GM23248 (cell line): ENCODE results near the gene CASK. TPM values are rescaled to one million over a fixed set of nuclear protein-coding genes. Genes with fewer than 3 reads are reported as not detected.

Experiments
- DNase-seq: peaks from one replicate; pipeline ENCODE4 v3.0.0-alpha.2; 2015
- H2AFZ ChIP-seq: fragments of 200-600 bp; sonication (generic); 2 replicates; pipeline ENCODE4 v1.6.1; 2016; ENCODE audit warnings: antibody characterized with exemption
- H3F3A ChIP-seq: fragments of 200-600 bp; sonication (generic); 2 replicates; pipeline ENCODE4 v1.6.1; 2016; ENCODE audit warnings: mild to moderate bottlenecking, antibody characterized with exemption, mixed run types; ENCODE audit not compliant: insufficient read depth
- H3K27ac ChIP-seq: fragments of 200-600 bp; sonication (generic); 2 replicates; pipeline ENCODE4 v1.5.1; 2016; ENCODE audit warnings: mild to moderate bottlenecking
- H3K27me3 ChIP-seq: fragments of 200-600 bp; sonication (generic); replicated peaks from 2 replicates; pipeline ENCODE4 v1.6.1; 2016; ENCODE audit warnings: mild to moderate bottlenecking; ENCODE audit not compliant: insufficient read depth
- H3K36me3 ChIP-seq: fragments of 200-600 bp; sonication (generic); 2 replicates; pipeline ENCODE4 v1.6.1; 2016; ENCODE audit warnings: low read depth, mild to moderate bottlenecking
- H3K4me1 ChIP-seq: fragments of 200-600 bp; sonication (generic); 2 replicates; pipeline ENCODE4 v1.6.1; 2016; ENCODE audit warnings: mild to moderate bottlenecking; ENCODE audit not compliant: insufficient read depth
- H3K4me2 ChIP-seq: fragments of 200-600 bp; sonication (generic); one replicate; pipeline ENCODE4 v1.6.1; 2016; ENCODE audit warnings: mild to moderate bottlenecking; ENCODE audit not compliant: unreplicated experiment
- H3K4me3 ChIP-seq: fragments of 200-600 bp; sonication (generic); 2 replicates; pipeline ENCODE4 v1.5.1; 2016; ENCODE audit warnings: mild to moderate bottlenecking
- H3K79me2 ChIP-seq: fragments of 200-600 bp; sonication (generic); 2 replicates; pipeline ENCODE4 v1.6.1; 2016; ENCODE audit warnings: mild to moderate bottlenecking; ENCODE audit not compliant: insufficient read depth
- H3K9ac ChIP-seq: fragments of 200-600 bp; sonication (generic); 2 replicates; pipeline ENCODE4 v1.6.1; 2016; ENCODE audit warnings: mild to moderate bottlenecking
- H3K9me2 ChIP-seq: fragments of 200-600 bp; sonication (generic); 2 replicates; pipeline ENCODE4 v1.6.1; 2016; ENCODE audit warnings: mixed run types, mild to moderate bottlenecking, moderate library complexity; ENCODE audit not compliant: insufficient read depth
- H3K9me3 ChIP-seq: fragments of 200-600 bp; sonication (generic); one replicate; pipeline ENCODE4 v1.6.1; 2017; ENCODE audit warnings: low read depth
- H4K20me1 ChIP-seq: fragments of 200-600 bp; sonication (generic); 2 replicates; pipeline ENCODE4 v1.6.0; 2016; ENCODE audit not compliant: insufficient read depth
- EZH2 ChIP-seq: fragments of 200-600 bp; sonication (generic); IDR thresholded peaks from 2 replicates; pipeline ENCODE4 v1.6.1; 2018; ENCODE audit warnings: antibody characterized with exemption, mild to moderate bottlenecking; ENCODE audit not compliant: insufficient read depth, poor library complexity, severe bottlenecking
- EZH2phosphoT487 ChIP-seq: fragments of 200-600 bp; sonication (generic); IDR thresholded peaks from 2 replicates; pipeline ENCODE4 v1.6.1; 2018; ENCODE audit warnings: antibody characterized with exemption, moderate library complexity, mild to moderate bottlenecking, low read depth; ENCODE audit not compliant: insufficient read depth
- WGBS, 2 experiments: methylation state at CpG; one replicate each; pipeline ENCODE4 v1.1.6; 2015 to 2017; ENCODE audit warnings: low lambda C conversion rate in 2 of 2, low coverage in 1 of 2; ENCODE audit errors: missing lambda C conversion rate in 2 of 2; 5-methylcytosine and 5-hydroxymethylcytosine counted together
- in situ Hi-C: fragments of 300-500 bp; cut with MboI; formaldehyde crosslinking; loops from 2 replicates; pipeline ENCODE4 v1.15.0; 2020
- polyA plus RNA-seq: library from polyadenylated mRNA; unstranded; fragments of >200 nt; fragmentation: Nextera tagmentation; extraction: Ambion mirVana; gene quantifications from 2 replicates; pipeline ENCODE4 v1.2.1, GENCODE V29; 2016
- total RNA-seq: library from RNA; depleted of rRNA; stranded (reverse); fragments of >200 nt; shearing (Covaris generic); gene quantifications from 2 replicates; pipeline ENCODE4 v1.2.3, GENCODE V29; 2014

Gene CASK
- total and polyA plus RNA-seq, 2 experiments from 2014 or later: 2.5 to 29.2 TPM

DNA sequence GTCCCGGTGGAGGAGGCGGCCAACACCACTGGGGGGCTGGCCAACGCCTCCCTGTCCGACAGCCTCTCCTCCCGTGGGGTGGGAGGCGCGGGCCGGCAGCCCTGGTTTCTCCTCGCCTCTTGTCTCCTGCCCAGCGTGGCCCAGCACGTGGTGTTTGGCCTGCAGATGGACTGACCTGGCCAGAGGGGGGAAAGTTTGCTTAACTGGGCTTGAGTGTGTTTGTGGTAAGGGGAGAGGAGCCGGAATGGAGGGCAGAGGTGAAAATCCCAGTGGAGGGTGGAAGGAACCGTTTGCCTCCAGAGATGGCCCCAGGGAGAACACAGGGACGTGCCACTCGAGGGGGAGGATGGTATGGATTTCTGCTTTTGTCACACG is 448.6 kb downstream of the CASK start:
- no peaks in the 10 kb centered on the region for H3F3A ChIP-seq
- no peaks in the 10 kb centered on the region for H3K79me2 ChIP-seq
- no peaks in the 10 kb centered on the region for H3K4me1 ChIP-seq
- no peak for DNase-seq
- no peak overlapping the region for H3K4me2 ChIP-seq
- H2AFZ ChIP-seq: no peak overlapping the region
- H3K27ac ChIP-seq: no peak overlapping the region
- H3K4me3 ChIP-seq: no peak overlapping the region
- H3K27me3 ChIP-seq: no peaks in the 10 kb centered on the region
- no peaks in the 10 kb centered on the region for H3K36me3 ChIP-seq
- H3K9ac ChIP-seq: no peak overlapping the region
- in situ Hi-C loops: no loop called here
- 80 to 93% methylated on average over 6 to 10 of the region's 16 CpGs for WGBS, 2 experiments
- TF ChIP-seq EZH2: no peak
- no peak for TF ChIP-seq EZH2phosphoT487
- no peaks in the 10 kb centered on the region for H3K9me3 ChIP-seq
- H3K9me2 ChIP-seq: no peaks in the 10 kb centered on the region
- H4K20me1 ChIP-seq: no peaks in the 10 kb centered on the region

DNA sequence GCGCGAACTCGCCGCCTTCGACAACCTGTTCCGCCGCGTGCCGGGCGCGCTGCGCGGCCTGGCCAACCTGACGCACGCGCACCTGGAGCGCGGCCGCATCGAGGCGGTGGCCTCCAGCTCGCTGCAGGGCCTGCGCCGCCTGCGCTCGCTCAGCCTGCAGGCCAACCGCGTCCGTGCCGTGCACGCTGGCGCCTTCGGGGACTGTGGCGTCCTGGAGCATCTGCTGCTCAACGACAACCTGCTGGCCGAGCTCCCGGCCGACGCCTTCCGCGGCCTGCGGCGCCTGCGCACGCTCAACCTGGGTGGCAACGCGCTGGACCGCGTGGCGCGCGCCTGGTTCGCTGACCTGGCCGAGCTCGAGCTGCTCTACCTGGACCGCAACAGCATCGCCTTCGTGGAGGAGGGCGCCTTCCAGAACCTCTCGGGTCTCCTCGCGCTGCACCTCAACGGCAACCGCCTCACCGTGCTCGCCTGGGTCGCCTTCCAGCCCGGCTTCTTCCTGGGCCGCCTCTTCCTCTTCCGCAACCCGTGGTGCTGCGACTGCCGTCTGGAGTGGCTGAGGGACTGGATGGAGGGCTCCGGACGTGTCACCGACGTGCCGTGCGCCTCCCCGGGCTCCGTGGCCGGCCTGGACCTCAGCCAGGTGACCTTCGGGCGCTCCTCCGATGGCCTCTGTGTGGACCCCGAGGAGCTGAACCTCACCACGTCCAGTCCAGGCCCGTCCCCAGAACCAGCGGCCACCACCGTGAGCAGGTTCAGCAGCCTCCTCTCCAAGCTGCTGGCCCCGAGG is 449.2 kb downstream of the CASK start:
- Histone ChIP-seq H3K36me3 (no peaks in the 10 kb centered on the region), H3K27me3 (no peaks in the 10 kb centered on the region), H4K20me1 (no peaks in the 10 kb centered on the region), H3K9me3 (no peaks in the 10 kb centered on the region), H3K4me1 (no peaks in the 10 kb centered on the region), H2AFZ (no peak overlapping the region), H3K9ac (no peak overlapping the region), H3K4me3 (no peak overlapping the region), H3K79me2 (no peaks in the 10 kb centered on the region), H3F3A (no peaks in the 10 kb centered on the region), H3K27ac (no peak overlapping the region), H3K4me2 (no peak overlapping the region), H3K9me2 (no peaks in the 10 kb centered on the region)
- 94 to 97% methylated on average over 29 to 88 of the region's 91 CpGs for WGBS, 2 experiments
- in situ Hi-C loops: no loop called here
- no peak for DNase-seq
- TF ChIP-seq EZH2phosphoT487 (no peak), EZH2 (no peak)

DNA sequence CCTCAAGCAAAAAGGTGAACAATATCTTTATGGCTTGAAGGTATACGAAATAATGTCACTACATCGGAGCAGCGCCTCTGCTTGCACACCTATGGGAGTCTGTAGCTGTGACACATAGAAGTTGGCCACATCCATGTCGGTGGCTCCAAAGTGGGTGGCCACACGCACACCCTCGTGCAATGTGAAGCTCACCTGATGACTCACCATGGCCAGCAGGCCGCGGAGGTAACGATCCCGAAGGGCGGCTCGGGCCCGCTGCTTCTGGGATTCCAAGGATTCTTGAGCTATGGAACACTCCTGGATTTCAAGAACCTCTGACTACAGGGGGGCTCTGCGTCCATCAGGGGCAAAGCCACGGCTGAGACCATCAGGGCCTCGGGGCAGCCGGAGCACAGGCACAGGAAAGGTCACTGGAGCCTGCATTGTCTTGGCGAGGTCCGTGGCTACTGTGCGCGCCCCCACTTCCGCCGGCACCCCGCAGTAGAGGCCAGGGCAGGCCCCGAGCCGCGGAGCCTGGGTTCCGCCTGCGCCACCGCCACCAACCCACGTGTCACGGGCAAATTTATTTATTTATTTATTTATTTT is 451.0 kb downstream of the CASK start:
- Histone ChIP-seq H3K4me3 (no peak overlapping the region), H4K20me1 (no peaks in the 10 kb centered on the region), H3K9me2 (no peaks in the 10 kb centered on the region), H2AFZ (no peak overlapping the region), H3K36me3 (no peaks in the 10 kb centered on the region), H3K9ac (no peak overlapping the region), H3K4me2 (no peak overlapping the region), H3F3A (no peaks in the 10 kb centered on the region), H3K79me2 (no peaks in the 10 kb centered on the region), H3K4me1 (peaks cover 6% of the 10 kb centered on the region; the same call in 1 of the 2 replicates), H3K27me3 (no peaks in the 10 kb centered on the region), H3K27ac (no peak overlapping the region), H3K9me3 (no peaks in the 10 kb centered on the region)
- WGBS, 2 experiments: 98 to 99% methylated on average over 15 to 32 of the region's 32 CpGs
- no peak for TF ChIP-seq EZH2
- TF ChIP-seq EZH2phosphoT487: no peak
- in situ Hi-C loops: no loop called here
- DNase-seq: no peak

DNA sequence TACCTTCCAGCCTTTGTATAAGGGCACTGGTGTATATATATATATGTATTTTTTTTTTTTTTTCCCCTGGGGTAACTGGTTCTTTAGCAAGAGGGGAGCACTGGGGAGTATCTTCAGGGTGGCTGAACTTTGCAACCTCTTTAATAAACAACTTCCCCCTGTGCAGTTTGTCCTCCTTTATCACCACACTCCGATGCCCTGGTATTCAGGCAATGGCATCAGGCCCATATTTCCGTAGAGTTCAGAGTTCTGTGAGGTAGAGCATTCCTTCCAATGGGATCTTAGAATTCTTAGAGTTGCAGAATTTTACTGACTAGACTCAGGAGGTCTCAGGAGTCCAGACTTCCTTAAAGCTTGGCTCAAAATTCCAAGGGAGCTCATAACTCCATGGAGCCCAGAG is 451.6 kb downstream of the CASK start:
- Histone ChIP-seq H3K4me3 (no peak overlapping the region), H3K9ac (no peak overlapping the region), H4K20me1 (no peaks in the 10 kb centered on the region), H3K36me3 (no peaks in the 10 kb centered on the region), H3K27me3 (no peaks in the 10 kb centered on the region), H3K9me3 (no peaks in the 10 kb centered on the region), H3K4me1 (peaks cover 6% of the 10 kb centered on the region; the same call in 1 of the 2 replicates), H3K9me2 (no peaks in the 10 kb centered on the region), H2AFZ (no peak overlapping the region), H3K27ac (no peak overlapping the region), H3K79me2 (no peaks in the 10 kb centered on the region), H3F3A (no peaks in the 10 kb centered on the region), H3K4me2 (no peak overlapping the region)
- no peak for DNase-seq
- in situ Hi-C loops: no loop called here
- TF ChIP-seq EZH2phosphoT487: no peak
- TF ChIP-seq EZH2: no peak
- WGBS, 2 experiments: 100% methylated on average over 2 of the region's 2 CpGs
